Measurements from ENCODE around the gene NELFA.
"Not testable (repeated sequence)": the region's sequence is repeated elsewhere in the genome, so short reads cannot be mapped to it uniquely, and the experiment has no call there.

Gene NELFA

DNA sequence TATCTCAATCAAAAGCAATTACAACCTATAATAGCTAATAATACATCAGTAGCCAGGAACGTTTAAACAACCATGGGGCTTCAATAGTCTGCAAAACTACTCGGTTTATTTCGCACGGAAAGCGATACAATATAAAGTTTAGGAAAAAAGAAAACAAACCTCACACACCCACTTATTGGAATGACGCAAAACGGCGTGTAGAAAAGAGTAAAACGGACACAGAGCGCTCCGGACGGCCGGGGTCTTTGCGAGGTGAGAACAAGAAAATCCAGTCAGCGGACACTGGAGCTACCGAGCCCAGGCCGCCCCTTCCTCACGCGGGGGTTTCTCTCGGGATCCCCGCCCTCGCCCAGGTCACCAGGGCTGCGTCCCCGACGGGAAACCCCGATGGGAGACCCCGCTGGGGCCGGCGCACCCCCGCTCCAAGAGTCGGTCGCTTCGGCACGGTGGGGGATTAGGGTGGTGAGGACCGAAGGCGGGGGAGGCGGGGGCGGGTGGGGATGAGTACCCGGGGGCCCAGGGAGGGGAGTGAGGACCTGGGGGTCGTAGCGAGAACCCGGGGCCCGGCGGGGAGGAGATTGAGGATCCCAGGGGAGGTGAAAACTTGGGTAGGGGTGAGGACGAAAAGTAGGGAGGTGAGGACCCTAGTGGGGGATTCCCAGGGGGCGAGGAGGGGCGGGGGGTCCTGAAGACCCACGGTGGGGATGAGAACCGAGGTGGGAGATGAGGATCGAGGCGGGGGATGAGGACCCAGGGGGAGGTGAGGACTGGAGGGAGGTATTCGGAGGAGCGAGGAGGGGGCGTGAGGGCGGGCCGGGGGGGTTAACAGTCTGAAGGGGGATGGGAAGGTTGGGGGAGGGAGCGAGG lies 737 bp downstream of the NELFA start:
- no peak for DNase-seq (ENCODE audit: low read depth, low spot score)
- TF ChIP-seq, protein P1, sequence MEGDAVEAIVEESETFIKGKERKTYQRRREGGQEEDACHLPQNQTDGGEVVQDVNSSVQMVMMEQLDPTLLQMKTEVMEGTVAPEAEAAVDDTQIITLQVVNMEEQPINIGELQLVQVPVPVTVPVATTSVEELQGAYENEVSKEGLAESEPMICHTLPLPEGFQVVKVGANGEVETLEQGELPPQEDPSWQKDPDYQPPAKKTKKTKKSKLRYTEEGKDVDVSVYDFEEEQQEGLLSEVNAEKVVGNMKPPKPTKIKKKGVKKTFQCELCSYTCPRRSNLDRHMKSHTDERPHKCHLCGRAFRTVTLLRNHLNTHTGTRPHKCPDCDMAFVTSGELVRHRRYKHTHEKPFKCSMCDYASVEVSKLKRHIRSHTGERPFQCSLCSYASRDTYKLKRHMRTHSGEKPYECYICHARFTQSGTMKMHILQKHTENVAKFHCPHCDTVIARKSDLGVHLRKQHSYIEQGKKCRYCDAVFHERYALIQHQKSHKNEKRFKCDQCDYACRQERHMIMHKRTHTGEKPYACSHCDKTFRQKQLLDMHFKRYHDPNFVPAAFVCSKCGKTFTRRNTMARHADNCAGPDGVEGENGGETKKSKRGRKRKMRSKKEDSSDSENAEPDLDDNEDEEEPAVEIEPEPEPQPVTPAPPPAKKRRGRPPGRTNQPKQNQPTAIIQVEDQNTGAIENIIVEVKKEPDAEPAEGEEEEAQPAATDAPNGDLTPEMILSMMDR (IDR thresholded peaks at IDR 0.05; ENCODE audit: low read depth, low read length), result no peak
- in situ Hi-C loops (cut with HindIII; ENCODE audit: low sequenced_read_pairs), result no loop called here
- peak overlapping the region; percentile 97 for H3K4me3 ChIP-seq (ENCODE audit: low read depth, low read length)

GRCh38 chr4:2006956-2007653 lies 1.7 kb downstream of the NELFA start:
- TF ChIP-seq, protein P1 (IDR thresholded peaks at IDR 0.05; ENCODE audit: low read depth, low read length), result no peak
- DNase-seq (ENCODE audit: low read depth, low spot score), result no peak
- in situ Hi-C loops (cut with HindIII; ENCODE audit: low sequenced_read_pairs), result no loop called here
- peak overlapping the region; percentile 97 for H3K4me3 ChIP-seq (ENCODE audit: low read depth, low read length)

- no peak overlapping the region for H3K4me3 ChIP-seq (ENCODE audit: low read depth, low read length)
- TF ChIP-seq, protein P1 (IDR thresholded peaks at IDR 0.05; ENCODE audit: low read depth, low read length), result no peak
- in situ Hi-C loops (cut with HindIII; ENCODE audit: low sequenced_read_pairs), result no loop called here
- no peak for DNase-seq (ENCODE audit: low read depth, low spot score)
Observed at GRCh38 chr4:2006367-2006766, 2.4 kb downstream of the NELFA start.

DNA sequence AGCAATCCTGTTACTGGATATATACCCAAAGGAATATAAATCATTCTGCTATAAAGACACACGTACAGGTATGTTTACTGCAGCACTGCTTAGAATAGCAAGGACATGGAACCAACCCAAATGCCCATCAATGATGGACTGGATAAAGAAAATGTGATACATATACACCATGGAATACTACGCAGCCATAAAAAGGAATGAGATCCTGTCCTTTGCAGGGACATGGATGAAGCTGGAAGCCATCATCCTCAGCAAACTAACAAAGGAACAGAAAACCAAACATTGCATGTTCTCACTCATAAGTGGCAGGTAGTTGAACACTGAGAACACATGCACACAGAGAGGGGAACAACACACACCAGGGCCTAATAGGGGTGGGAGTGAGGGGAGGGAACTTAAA lies 5.4 kb downstream of the NELFA start:
- H3K4me3 ChIP-seq (ENCODE audit: low read depth, low read length); in situ Hi-C loops (cut with HindIII; ENCODE audit: low sequenced_read_pairs); DNase-seq (ENCODE audit: low read depth, low spot score): not testable (repeated sequence)

- DNase-seq (ENCODE audit: low read depth, low spot score); in situ Hi-C loops (cut with HindIII; ENCODE audit: low sequenced_read_pairs): not testable (repeated sequence)
Observed at GRCh38 chr4:1999308-1999707, 9.5 kb downstream of the NELFA start.

GRCh38 chr4:1998296-1998695 lies 10.5 kb downstream of the NELFA start:
- no peak overlapping the region for H3K4me3 ChIP-seq (ENCODE audit: low read depth, low read length)
- DNase-seq (ENCODE audit: low read depth, low spot score), result no peak
- in situ Hi-C loops (cut with HindIII; ENCODE audit: low sequenced_read_pairs), result no loop called here
- TF ChIP-seq, protein P1 (IDR thresholded peaks at IDR 0.05; ENCODE audit: low read depth, low read length), result no peak

More at GRCh38 chr4:1999308-1999707, 9.5 kb downstream of the NELFA start:
- not testable (repeated sequence) for H3K4me3 ChIP-seq (ENCODE audit: low read depth, low read length)

DNA sequence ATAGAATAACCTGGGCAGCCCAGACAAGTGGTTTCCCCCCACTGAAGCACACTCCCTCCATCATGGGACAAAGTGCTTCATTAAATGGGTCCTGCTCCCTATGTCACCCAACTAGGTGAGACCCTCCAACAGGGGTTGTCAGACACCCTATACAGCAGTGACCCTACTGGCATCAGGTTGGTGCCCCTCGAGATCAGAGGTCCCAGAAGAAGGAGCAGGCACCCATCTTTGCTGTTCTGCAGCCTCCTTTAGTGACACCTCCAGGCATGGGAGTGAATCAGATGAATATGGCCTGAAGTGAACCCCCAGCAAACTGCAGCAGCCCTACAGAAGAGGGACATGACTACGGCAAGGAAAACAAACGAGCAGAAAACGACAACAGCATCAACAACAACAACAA lies 11.1 kb downstream of the NELFA start:
- TF ChIP-seq, protein P1 (IDR thresholded peaks at IDR 0.05; ENCODE audit: low read depth, low read length), result no peak
- H3K4me3 ChIP-seq (ENCODE audit: low read depth, low read length), result no peak overlapping the region
- DNase-seq (ENCODE audit: low read depth, low spot score), result no peak
- in situ Hi-C loops (cut with HindIII; ENCODE audit: low sequenced_read_pairs), result no loop called here
